HepG2 (cell line): Measurements from ENCODE around the gene EMP2. TPM values are rescaled to one million over a fixed set of nuclear protein-coding genes. Genes with fewer than 3 reads are reported as not detected.

ENCODE experiments used
- ATAC-seq: fragments of 200-7000 bp; cut with Tn5 transposase; 3 replicates; pipeline ENCODE4 v1.9.1; 2020; ENCODE audit warnings: mild to moderate bottlenecking, moderate library complexity
- BruUV-seq: library from RNA; stranded (reverse); fragments of 400-500 nt; replicated peaks from 2 replicates; lab custom pipeline; 2021; lab: Mats Ljungman, UMichigan
- CTCF ChIA-PET: fragments of 300-600 bp; formaldehyde crosslinking; extraction: SDS; loops from one replicate; lab custom pipeline; 2021; ENCODE audit warnings: low total read pairs, inconsistent platforms, low intra/inter-chr PET ratio; lab: Yijun Ruan, JAX
- POLR2A ChIA-PET: fragments of 350-600 bp; sonication (Branson Sonifier 250); formaldehyde crosslinking; loops from one replicate; lab custom pipeline; 2020; ENCODE audit warnings: antibody characterized with exemption, inconsistent platforms; lab: Yijun Ruan, JAX
- DNase-seq: peaks from one replicate; pipeline ENCODE4 v3.0.0-alpha.2; 2015; ENCODE audit warnings: low spot score
- FAIRE-seq: peaks from 3 replicates; lab custom pipeline; 2011; peaks lifted over from hg19 to GRCh38; lab: Jason Lieb, UNC
- H2AFZ ChIP-seq: one replicate; pipeline ENCODE4 v1.6.1; 2011; ENCODE audit warnings: low read length, inconsistent platforms
- H3K27ac ChIP-seq: fragments of 300-600 bp; 3 replicates; pipeline ENCODE4 v1.8.0; 2011; ENCODE audit warnings: mixed run types, mild to moderate bottlenecking, mixed read lengths, low read length, inconsistent platforms; ENCODE audit not compliant: insufficient read depth; ENCODE audit errors: extremely low read length
- H3K27me3 ChIP-seq, 2 experiments: fragments of 200-600 bp in 1 of 2; 2 replicates in 1 of 2; 3 replicates in 1 of 2; pipeline versions ENCODE4 v1.6.0 to v1.8.0; 2011; ENCODE audit warnings: low read length in 2 of 2, mild to moderate bottlenecking in 2 of 2, moderate library complexity in 2 of 2, inconsistent platforms in 1 of 2; ENCODE audit not compliant: insufficient read depth in 2 of 2, control insufficient read depth in 1 of 2
- H3K36me3 ChIP-seq, 2 experiments: fragments of 200-600 bp in 1 of 2; replicated peaks in 1 of 2; 2 replicates in 1 of 2; 3 replicates in 1 of 2; pipeline versions ENCODE4 v1.5.1 to v1.8.0; 2011; ENCODE audit warnings: low read length in 2 of 2, inconsistent platforms in 1 of 2; ENCODE audit not compliant: insufficient read depth in 2 of 2, control insufficient read depth in 1 of 2
- H3K4me1 ChIP-seq: 2 replicates; pipeline ENCODE4 v1.5.1; 2012; ENCODE audit warnings: low read length, inconsistent platforms; ENCODE audit not compliant: insufficient read depth
- H3K4me2 ChIP-seq: 2 replicates; pipeline ENCODE4 v1.6.0; 2011; ENCODE audit warnings: low read depth, low read length, inconsistent platforms
- H3K4me3 ChIP-seq, 3 experiments: fragments of 200-600 bp in 1 of 3; sonication (generic), shearing (Covaris generic) in 1 of 3; replicated peaks in 1 of 3; 2 replicates each; pipeline ENCODE4 v1.5.1; 2011 to 2016; ENCODE audit warnings: low read length in 3 of 3, inconsistent platforms in 2 of 3, low read depth in 2 of 3, mild to moderate bottlenecking in 2 of 3, control low read depth in 1 of 3, mixed read lengths in 1 of 3; ENCODE audit not compliant: insufficient read depth in 1 of 3
- H3K79me2 ChIP-seq: one replicate; pipeline ENCODE4 v1.6.1; 2011; ENCODE audit warnings: low read length, inconsistent platforms; ENCODE audit not compliant: insufficient read depth
- H3K9ac ChIP-seq: 2 replicates; pipeline ENCODE4 v1.6.0; 2011; ENCODE audit warnings: mild to moderate bottlenecking, low read depth, low read length, inconsistent platforms; ENCODE audit not compliant: insufficient read depth
- H3K9me3 ChIP-seq: 2 replicates; pipeline ENCODE4 v1.5.1; 2012; ENCODE audit warnings: mild to moderate bottlenecking, low read length
- H4K20me1 ChIP-seq: 2 replicates; pipeline ENCODE4 v1.6.0; 2011; ENCODE audit warnings: inconsistent platforms, mild to moderate bottlenecking, low read length, moderate library complexity; ENCODE audit not compliant: insufficient read depth
- ARID2 ChIP-seq: sonication (generic); formaldehyde crosslinking; IDR thresholded peaks from 2 replicates; pipeline ENCODE4 v1.8.1; 2022; ENCODE audit warnings: mild to moderate bottlenecking, missing genetic modification reagents, borderline replicate concordance
- KLF16 ChIP-seq, 2 experiments: sonication (generic) in 1 of 2; formaldehyde crosslinking in 1 of 2; IDR thresholded peaks; 2 replicates each; pipeline versions ENCODE4 v1.6.1 to v1.8.0; 2016 to 2023; ENCODE audit warnings: missing genetic modification reagents in 2 of 2, missing compliant biosample characterization in 1 of 2
- MAFF ChIP-seq: IDR thresholded peaks from 2 replicates; pipeline ENCODE4 v1.6.1; 2011; ENCODE audit warnings: low read depth, low read length, improper control_type of control experiment
- PAX8 ChIP-seq: sonication (generic); formaldehyde crosslinking; IDR thresholded peaks from 2 replicates; pipeline ENCODE4 v1.8.0; 2022; ENCODE audit warnings: mild to moderate bottlenecking, missing genetic modification reagents, borderline replicate concordance
- RNF219 ChIP-seq: sonication (generic); formaldehyde crosslinking; IDR thresholded peaks from 2 replicates; pipeline ENCODE4 v1.5.0; 2020; ENCODE audit warnings: mild to moderate bottlenecking, missing genetic modification reagents
- SAP130 ChIP-seq: IDR thresholded peaks from 2 replicates; pipeline ENCODE4 v1.6.1; 2016; ENCODE audit warnings: low read depth
- ZFP91 ChIP-seq: sonication (generic); formaldehyde crosslinking; IDR thresholded peaks from 2 replicates; pipeline ENCODE4 v1.9.0; 2022; ENCODE audit warnings: missing genetic modification reagents, mild to moderate bottlenecking, borderline replicate concordance
- ZNF276 ChIP-seq: sonication (generic); formaldehyde crosslinking; IDR thresholded peaks from 2 replicates; pipeline ENCODE4 v1.4.0; 2020; ENCODE audit warnings: mild to moderate bottlenecking, low read depth, missing genetic modification reagents
- ZNF281 ChIP-seq: sonication (generic); formaldehyde crosslinking; IDR thresholded peaks from 2 replicates; pipeline ENCODE4 v1.4.0; 2020; ENCODE audit warnings: missing genetic modification reagents, borderline replicate concordance
- WGBS: methylation state at CpG from one replicate; pipeline ENCODE4 v1.1.6; 2017; ENCODE audit warnings: low lambda C conversion rate; 5-methylcytosine and 5-hydroxymethylcytosine counted together
- in situ Hi-C: cut with HindIII; loops from 2 replicates; pipeline ENCODE4 v1.10.0; 2017; ENCODE audit warnings: low pct_unique_long_range_greater_than_20kb; ENCODE audit not compliant: extremely low pct_ligation_motif_present
- intact Hi-C: fragments of 100-400 bp; cut with micrococcal nuclease; formaldehyde crosslinking; loops from one replicate; pipeline ENCODE4 v1.10.0; 2022; ENCODE audit not compliant: unreplicated experiment
- polyA plus RNA-seq, 8 experiments: library from polyadenylated mRNA; depleted of rRNA in 3 of 8; stranded (reverse) in 7 of 8; unstranded in 1 of 8; fragments of >200 nt; fragmentation: Illumina TruSeq in 4 of 8; extraction: Trizol in 4 of 8; gene quantifications; 2 replicates each; pipeline versions ENCODE4 v1.2.1 to v1.2.3, GENCODE V29; 2011 to 2016; ENCODE audit warnings: low read depth in 4 of 8, missing spikeins in 1 of 8, mixed read lengths in 1 of 8; ENCODE audit not compliant: insufficient read depth in 1 of 8
- total RNA-seq, 5 experiments: library from RNA; depleted of rRNA; stranded (reverse); fragments of >200 nt; fragmentation: Illumina TruSeq; extraction: Trizol; gene quantifications; 2 replicates each; pipeline ENCODE4 v1.2.3, GENCODE V29; 2016; ENCODE audit warnings: low read depth in 1 of 5

EMP2 gene
- total and polyA plus RNA-seq, 2 of the 13 experiments (the other 11 are each of a cell fraction or from before 2014, with no cell fraction given) = 24.6 to 91.2 TPM

GRCh38 chr16:10589109-10589508 is 8.7 kb upstream of the EMP2 start:
- ATAC-seq (no peak), FAIRE-seq (no peak), DNase-seq (no peak)
- in situ Hi-C loops = no loop called here
- Histone ChIP-seq H3K4me3 (no peak overlapping the region), H2AFZ (no peak overlapping the region), H4K20me1 (no peaks in the 10 kb centered on the region), H3K9me3 (no peaks in the 10 kb centered on the region), H3K79me2 (no peaks in the 10 kb centered on the region), H3K4me2 (no peak overlapping the region), H3K36me3 (no peaks in the 10 kb centered on the region), H3K4me1 (peaks cover 23% of the 10 kb centered on the region), H3K27ac (no peak overlapping the region)
- 2% methylated on average over 5 of the region's 5 CpGs for WGBS
- intact Hi-C loops = no loop called here
- CTCF ChIA-PET = no interaction called here
- no TSS peak for BruUV-seq
- POLR2A ChIA-PET = interaction anchor here (1.8 kb wide), 1 partner anchor 8 kb away, joined by 4 read pairs; the partner anchor contains the start of gene EMP2
- TF ChIP-seq ARID2 (CRISPR knock-in tag) = no peak
- TF ChIP-seq ZNF276 = no peak
- no peak for TF ChIP-seq ZNF281 (CRISPR knock-in tag)
- TF ChIP-seq PAX8 (CRISPR knock-in tag) = no peak
- no peak for TF ChIP-seq SAP130 (CRISPR knock-in tag)
- no peak for TF ChIP-seq ZFP91 (CRISPR knock-in tag)
- no peak for TF ChIP-seq KLF16 (CRISPR knock-in tag; IDR thresholded peaks at IDR 0.05)
- TF ChIP-seq RNF219 (CRISPR knock-in tag) = no peak
- TF ChIP-seq MAFF = no peak
- TF ChIP-seq, all 625 proteins: peak for 0
- H3K27me3 ChIP-seq = peaks cover 2 to 29% of the 10 kb centered on the region in 2 experiments; a peak in 2 of 5 replicates
- H3K9ac ChIP-seq = no peak overlapping the region
